ENCODE data around the gene ANKRD42. TPM values are rescaled to one million over a fixed set of nuclear protein-coding genes. Genes with fewer than 3 reads are reported as not detected.

Gene ANKRD42
- total and polyA plus RNA-seq, 2 of the 8 experiments (the other 6 are each of a cell fraction or from before 2014, with no cell fraction given): 2.0 to 5.5 TPM

DNA sequence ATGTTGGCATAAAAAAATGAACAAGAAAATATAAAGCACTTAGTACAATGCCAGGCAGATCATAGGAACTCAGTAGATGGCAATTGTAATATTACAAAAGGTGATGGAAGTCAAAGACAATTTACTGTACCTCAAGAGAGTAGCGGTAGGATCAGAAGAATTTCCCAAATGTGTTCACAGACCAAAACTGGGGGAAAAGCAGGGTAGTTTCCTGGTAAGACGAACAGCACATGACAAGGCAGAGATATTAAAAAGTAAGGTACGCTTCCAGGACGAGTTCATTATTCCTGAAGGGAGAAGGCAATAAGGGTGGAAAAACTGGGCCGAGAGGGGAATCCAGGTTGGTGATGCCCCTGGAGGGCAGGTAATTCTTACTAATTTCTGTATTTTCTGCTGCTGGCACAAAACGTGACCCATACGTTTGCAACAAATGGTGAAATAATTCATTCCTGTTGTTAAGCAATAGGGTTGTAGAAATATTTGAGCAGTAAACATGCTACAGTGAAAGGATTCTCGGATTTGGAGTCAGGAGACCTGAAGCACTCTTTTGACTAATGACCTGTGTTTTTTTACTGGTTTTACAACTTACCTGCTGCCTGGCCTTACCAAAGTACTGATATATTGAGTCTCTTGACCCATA is 786 bp upstream of the ANKRD42 start (continued):
- TF ChIP-seq JUN (IDR thresholded peaks at IDR 0.05; ENCODE audit: low read depth, low read length): no peak
- no peak for TF ChIP-seq BRCA1 (IDR thresholded peaks at IDR 0.05; ENCODE audit: low read depth, low read length)
- TF ChIP-seq TAF7 (optimal IDR thresholded peaks at IDR 0.05; ENCODE audit: borderline replicate concordance, low read depth, low read length): no peak
- no peak for TF ChIP-seq TBP (IDR thresholded peaks at IDR 0.05; ENCODE audit: low read depth, low read length)
- TF ChIP-seq MAX (IDR thresholded peaks at IDR 0.05): no peak

Data from H1 (cell line).